Measurements from ENCODE around the gene TBX10.

- no peak for TF ChIP-seq POLR2A (IDR thresholded peaks at IDR 0.05; ENCODE audit: low read depth, low read length)
- no peak for TF ChIP-seq POLR2AphosphoS5 (IDR thresholded peaks at IDR 0.05; ENCODE audit: low read depth, low read length)
Observed at GRCh38 chr11:67632982-67633755, 6.4 kb downstream of the TBX10 start.
